Activated T-helper 9 cell treated with anti-CD3 and anti-CD28 coated beads, Interleukin-2, amount 50 U/mL, for 16 hours (primary cell): Measurements from ENCODE around the gene MORN5.
A peak's percentile ranks its signal among the peaks of the same experiment; 100 is the strongest.

ENCODE experiments used
- DNase-seq: peaks from one replicate; pipeline ENCODE4 v3.0.0-alpha.2; 2020; ENCODE audit warnings: low read depth

MORN5 gene

DNA sequence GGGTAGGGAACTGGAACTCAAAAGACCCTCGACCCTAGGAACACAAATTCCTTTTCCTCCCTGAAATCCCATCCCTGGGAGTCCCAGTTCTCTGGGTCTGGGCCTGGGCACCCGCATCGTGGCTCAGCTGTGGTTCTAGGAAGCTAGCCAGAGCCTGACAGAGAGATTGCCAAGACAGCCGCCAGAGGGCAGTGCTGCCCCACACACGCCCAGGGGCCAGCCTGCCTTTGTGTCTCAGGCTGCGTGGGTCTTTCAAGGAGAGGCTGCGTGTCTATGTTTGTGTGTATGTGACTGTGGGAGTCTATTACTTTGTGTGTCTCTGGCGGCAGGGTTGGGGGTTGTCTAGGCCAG is 34.6 kb upstream of the MORN5 start:
- peak; percentile 67 for DNase-seq

GRCh38 chr9:122125509-122126330 is 34.0 kb upstream of the MORN5 start:
- no peak for DNase-seq

DNA sequence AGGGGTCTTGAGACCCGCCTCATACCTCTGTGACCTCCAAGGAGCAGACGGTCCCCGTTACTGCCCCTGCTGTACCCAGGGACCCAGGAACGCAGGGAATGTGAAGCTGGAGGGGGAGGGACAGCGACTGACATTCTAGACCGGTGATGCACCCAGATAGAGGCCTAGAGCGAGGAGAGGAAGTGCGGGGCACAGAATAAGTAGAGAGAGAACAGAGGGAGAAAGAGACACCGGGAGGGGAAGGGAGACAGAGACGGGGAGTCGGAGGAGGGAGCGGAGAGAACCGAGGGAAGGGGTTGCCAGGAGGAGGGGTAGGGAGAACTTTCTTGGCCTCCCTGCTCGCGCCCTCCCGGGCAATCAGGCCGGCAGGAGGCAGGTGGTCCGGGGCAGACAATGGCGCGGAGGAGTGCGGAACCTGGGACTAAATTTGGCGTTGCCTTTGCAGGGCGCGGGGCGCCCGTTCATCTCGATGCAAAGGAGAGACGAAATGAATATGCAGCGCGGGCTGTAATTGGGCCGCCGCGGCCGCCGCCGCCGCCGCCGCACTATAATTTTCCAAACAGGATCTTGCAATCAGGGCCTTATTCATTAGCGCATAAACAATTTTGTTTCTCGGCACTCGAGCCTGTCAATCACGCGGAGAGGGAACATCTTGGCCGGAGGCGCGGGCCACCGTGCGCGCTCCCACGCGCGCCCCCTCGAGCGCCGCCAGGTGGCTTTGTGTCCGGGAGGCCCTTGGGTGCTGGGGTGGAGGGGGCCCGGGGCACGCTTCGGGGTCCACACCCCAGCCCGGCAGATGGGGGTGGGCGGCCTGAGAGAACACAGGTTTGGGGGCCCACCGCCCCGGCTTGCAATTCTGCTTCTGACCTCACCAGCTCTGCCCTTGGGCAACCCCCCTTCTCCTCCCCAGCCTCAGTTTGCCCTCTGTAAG is 33.1 kb upstream of the MORN5 start:
- no peak for DNase-seq

- DNase-seq: no peak
Measured at GRCh38 chr9:122127396-122127798, 32.3 kb upstream of the MORN5 start.

DNA sequence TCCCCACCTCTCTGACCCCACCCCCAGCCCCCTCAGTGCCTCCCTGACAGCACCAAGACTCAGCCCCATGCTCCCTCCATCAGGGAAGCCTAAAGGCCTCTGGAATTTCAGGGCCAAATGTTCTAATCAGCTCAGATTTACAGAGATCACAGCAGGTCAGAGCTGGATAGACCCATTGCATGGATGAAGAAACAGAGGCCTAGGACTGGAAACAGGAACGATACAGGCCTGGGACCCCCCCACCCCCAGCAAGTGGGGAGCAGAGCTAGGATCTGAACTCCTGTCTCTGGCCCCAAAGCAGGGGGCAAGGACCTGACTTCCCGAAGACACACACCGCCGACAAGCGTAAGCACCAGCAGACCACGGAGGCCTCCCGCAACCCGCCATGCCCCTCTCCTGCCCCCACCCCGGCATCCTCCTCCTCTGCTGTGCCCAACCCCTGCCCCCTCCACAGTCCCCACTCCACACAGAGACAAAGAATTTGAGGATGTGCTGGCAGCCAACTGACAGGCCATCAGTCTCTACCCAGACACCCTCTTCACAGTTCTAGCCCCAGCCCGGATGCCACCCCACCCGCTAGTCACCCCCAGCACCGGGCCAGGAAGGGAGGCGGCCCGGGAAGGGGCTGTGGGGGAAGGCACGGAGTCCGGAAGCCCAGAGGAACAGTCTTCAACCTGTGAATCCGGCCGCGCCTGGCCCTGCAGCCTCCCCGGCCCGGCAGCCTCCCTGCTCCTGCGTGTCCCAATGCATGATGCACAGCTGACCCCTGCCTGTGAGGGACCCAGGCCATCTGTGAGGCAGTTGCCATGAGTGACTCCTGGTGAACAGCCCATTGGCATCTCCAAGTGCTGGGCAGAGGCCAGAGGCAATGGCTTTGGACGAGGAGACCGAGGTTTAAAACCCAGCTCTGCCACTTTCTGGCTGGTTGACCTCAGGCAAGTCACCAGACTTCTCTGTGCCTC is 31.4 kb upstream of the MORN5 start:
- DNase-seq: no peak

GRCh38 chr9:122128969-122129343 is 30.8 kb upstream of the MORN5 start:
- DNase-seq: no peak

DNA sequence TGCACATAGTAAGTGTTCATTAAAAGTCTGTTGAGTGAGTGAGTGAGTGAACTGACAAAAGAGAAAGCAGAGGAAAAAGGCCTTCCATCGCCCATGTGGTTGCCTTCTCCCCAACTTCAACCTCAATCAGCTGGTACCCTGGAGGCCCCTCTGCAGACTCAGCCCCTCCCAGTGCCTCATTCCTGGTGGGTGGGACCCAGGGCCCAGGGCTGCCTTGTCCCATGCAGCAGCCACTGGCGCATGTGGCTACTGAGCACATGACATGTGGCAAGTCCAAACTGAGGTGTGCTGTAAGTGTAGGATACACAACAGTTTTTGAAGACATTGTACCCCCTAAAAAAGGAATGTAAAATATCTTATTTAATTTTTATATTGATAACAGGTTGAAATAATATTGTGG is 29.7 kb upstream of the MORN5 start:
- no peak for DNase-seq

GRCh38 chr9:122130837-122131236 is 28.9 kb upstream of the MORN5 start:
- DNase-seq: no peak

DNA sequence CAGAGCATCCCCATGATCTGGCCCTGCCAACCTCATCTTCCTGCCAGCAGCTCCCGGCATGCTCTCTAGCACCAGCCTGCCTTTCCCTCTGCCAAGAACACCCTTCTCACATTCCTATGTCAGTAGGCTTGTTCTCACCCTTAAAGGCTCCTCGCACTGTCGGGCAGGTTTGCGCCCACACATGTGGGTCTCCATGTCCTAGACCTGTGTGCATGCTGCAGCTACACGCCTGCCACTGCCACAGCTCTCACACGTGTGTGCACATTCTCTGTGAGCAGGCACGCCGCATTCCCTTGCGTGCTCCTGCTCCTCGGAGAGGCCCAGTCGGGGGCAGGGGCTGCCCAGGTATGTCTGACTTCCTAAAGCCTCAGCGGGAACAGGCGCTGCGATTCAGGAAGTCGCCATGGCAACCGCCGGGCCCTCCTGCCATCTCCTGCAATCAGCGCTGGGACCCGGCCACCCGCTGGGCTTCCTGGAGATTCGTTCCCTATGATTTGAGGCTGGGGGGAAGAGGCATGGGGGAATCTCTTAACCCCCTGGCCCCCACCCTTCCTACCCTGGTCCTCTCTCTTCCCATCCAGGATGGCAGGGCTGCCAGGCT is 28.2 kb upstream of the MORN5 start:
- DNase-seq: no peak

DNA sequence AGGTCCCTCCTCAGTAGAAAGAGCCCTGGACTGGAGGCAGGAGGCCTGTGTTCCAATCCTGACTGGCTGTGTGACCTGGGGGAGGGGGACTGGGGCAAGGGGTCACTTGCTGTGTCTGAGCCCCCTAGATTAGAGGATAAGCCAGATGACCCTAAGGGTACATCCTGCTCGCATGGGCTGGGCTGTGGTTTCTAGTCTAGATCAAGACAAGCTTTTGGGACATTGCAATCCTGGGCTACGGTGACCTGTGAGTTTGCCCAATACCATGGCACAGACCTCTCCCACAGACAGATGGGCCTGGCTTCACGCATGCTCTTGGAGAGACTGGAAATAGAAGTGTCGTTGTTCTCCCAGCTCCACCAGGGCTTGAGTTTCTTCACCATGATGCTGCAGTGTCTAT is 27.2 kb upstream of the MORN5 start:
- DNase-seq: no peak

DNA sequence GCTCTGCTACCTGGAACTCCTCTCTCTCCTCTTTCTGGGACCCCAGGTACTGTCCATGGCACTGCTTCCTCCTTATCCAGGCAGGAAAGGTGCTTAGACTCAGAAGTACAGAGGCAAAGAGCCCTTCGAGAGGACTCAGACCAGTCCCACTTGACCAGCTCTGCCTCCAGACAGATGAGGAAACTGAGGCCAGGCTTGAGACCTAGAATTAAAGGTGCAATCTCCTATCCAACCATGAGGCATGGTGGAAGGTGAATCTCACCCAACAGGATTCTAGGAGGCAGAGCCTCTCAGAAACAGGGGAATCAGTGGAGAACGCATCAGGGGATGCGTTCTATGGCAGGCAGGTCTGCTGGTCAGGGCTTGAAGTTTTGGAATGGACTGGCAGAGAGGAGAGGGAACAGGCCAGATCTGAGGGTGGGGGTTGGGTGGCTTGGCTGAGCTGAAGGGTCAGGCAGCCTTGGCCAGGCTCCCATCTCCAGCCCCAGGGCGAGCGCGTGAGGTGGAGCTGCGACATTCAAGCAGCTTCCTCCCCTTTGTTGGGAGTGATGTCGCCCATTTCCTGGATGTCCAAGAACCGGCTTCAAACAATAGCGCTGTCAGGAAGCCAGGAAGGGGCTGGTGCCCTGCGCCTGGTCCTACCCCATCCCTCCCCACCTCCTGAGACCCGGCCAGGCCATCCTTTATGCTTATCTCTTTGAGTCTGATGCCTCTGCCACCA is 26.3 kb upstream of the MORN5 start:
- no peak for DNase-seq

- no peak for DNase-seq
Measured at GRCh38 chr9:122133984-122134535, 25.6 kb upstream of the MORN5 start.

GRCh38 chr9:122134822-122135528 is 24.7 kb upstream of the MORN5 start:
- no peak for DNase-seq

DNA sequence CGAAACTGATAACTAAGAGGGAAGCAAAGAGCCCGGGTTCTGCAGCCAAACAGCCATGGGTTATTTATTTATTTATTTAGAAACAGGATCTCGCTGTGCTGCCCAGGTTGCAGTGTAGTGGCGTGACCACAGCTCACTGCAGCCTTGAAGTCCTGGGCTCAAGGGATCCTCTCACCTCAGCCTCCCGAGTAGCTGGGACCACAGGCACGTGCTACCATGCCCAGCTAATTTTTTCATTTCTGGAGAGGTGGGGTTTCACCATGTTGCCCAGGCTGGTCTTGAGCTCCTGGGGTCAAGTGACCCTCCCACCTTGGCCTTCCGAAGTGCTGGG is 24.2 kb upstream of the MORN5 start:
- DNase-seq: no peak

DNA sequence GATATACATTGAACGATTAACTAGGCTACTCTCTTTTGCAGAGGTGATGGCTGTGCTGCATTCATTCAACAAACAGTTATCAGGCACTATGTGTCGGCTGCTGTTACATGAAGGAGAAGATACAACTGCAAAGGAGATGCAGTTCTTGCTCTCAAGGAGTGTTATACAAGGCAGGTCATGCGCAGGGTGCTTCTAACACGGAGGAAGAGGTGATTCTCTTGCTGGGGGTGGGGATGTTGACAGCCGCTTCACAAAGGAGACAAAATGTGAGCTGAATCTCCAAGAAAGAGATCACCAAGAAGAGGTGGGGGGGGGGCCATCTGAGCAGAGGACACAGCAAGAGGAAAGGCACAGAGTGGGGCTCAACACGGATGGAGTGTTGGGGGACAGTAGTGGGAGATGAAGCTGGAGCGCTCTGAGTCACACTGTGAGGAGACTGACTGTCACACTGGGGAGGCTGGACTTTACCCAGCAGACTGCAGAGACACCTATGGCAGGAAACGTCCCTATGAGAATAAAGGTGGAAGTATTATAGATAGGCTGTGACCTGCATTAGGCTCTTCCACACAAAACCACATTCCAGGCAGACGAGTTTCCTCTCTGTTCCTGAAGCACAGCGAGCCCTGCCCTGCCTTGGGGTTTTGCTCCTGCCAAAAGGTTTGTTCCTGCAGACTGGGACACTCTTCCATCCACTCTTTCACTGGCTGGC is 21.0 kb upstream of the MORN5 start:
- no peak for DNase-seq

- DNase-seq: no peak
Measured at GRCh38 chr9:122140368-122141193, 19.1 kb upstream of the MORN5 start.

DNA sequence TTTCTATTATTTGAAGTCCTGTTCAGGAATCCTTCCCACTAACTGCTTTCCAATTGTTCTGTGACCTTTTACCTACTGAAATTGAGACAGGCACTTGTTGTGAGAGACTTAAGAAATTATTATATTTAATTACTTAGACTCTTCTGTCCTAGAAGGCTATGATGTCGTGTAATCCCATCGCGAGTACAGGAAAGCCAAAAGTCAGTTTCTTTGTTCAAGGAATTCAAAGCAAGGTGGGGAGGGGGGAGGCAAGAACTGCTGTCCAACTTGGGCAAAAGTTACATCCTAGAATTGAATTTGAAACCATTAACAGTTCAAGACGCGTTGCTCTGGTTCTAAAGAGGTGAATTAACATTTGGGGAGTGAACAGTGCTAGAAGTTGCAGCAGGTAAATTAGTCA is 18.0 kb upstream of the MORN5 start:
- DNase-seq: no peak

- DNase-seq: no peak
Measured at GRCh38 chr9:122143296-122143695, 16.4 kb upstream of the MORN5 start.
